GM12878 (cell line): ENCODE results near the gene SBNO2. TPM values are rescaled to one million over a fixed set of nuclear protein-coding genes. Genes with fewer than 3 reads are reported as not detected.

Experiments used
- ATAC-seq: fragments of 200-7000 bp; cut with Tn5 transposase; 3 replicates; pipeline ENCODE4 v1.9.1; 2020; ENCODE audit warnings: mild to moderate bottlenecking, moderate library complexity
- BruUV-seq: library from RNA; stranded (reverse); fragments of 400-500 nt; replicated peaks from 2 replicates; lab custom pipeline; 2021; lab: Mats Ljungman, UMichigan
- CTCF ChIA-PET: fragments of 300-600 bp; sonication (Branson Sonifier 250); formaldehyde crosslinking; extraction: SDS; loops from one replicate; lab custom pipeline; 2021; ENCODE audit warnings: inconsistent platforms; lab: Yijun Ruan, JAX
- POLR2A ChIA-PET: fragments of 350-600 bp; formaldehyde crosslinking; extraction: SDS; loops from one replicate; lab custom pipeline; 2021; ENCODE audit warnings: inconsistent platforms; lab: Charles Lee
- RAD21 ChIA-PET: fragments of 300-600 bp; sonication (Branson Sonifier 250); formaldehyde crosslinking; loops from one replicate; lab custom pipeline; 2023; ENCODE audit warnings: antibody characterized with exemption; ENCODE audit not compliant: unreplicated experiment; lab: Charles Lee
- SMC1A ChIA-PET: fragments of 300-600 bp; sonication (Branson Sonifier 250); formaldehyde crosslinking; loops from one replicate; lab custom pipeline; 2023; ENCODE audit not compliant: unreplicated experiment, uncharacterized antibody; lab: Charles Lee
- DNase-seq: peaks from one replicate; pipeline ENCODE4 v3.0.0-alpha.2; 2011; ENCODE audit warnings: low read depth, low spot score
- FAIRE-seq: peaks from 3 replicates; lab custom pipeline; 2011; peaks lifted over from hg19 to GRCh38; lab: Jason Lieb, UNC
- H2AFZ ChIP-seq: 2 replicates; pipeline ENCODE4 v1.6.0; 2011; ENCODE audit warnings: low read depth, low read length, control low read depth; ENCODE audit not compliant: control insufficient read depth
- H3K27ac ChIP-seq: 2 replicates; pipeline ENCODE4 v1.5.1; 2011; ENCODE audit warnings: control low read depth; ENCODE audit not compliant: control insufficient read depth, insufficient read depth
- H3K27me3 ChIP-seq, 2 experiments: replicated peaks in 1 of 2; 2 replicates each; pipeline versions ENCODE4 v1.6.0 to v1.6.1; 2011; ENCODE audit warnings: low read length in 1 of 2; ENCODE audit not compliant: control insufficient read depth in 2 of 2, insufficient read depth in 2 of 2
- H3K36me3 ChIP-seq, 2 experiments: 2 replicates each; pipeline ENCODE4 v1.5.1; 2011; ENCODE audit warnings: low read length in 1 of 2; ENCODE audit not compliant: control insufficient read depth in 2 of 2, insufficient read depth in 2 of 2
- H3K4me1 ChIP-seq: 2 replicates; pipeline ENCODE4 v1.6.1; 2011; ENCODE audit warnings: mild to moderate bottlenecking, low read length, moderate library complexity, mixed read lengths; ENCODE audit not compliant: control insufficient read depth, insufficient read depth
- H3K4me2 ChIP-seq: 2 replicates; pipeline ENCODE4 v1.6.0; 2011; ENCODE audit warnings: control low read depth; ENCODE audit not compliant: control insufficient read depth, insufficient read depth
- H3K4me3 ChIP-seq: fragments of 200-600 bp; sonication (generic); 2 replicates; pipeline ENCODE4 v1.5.1; 2016
- H3K79me2 ChIP-seq: 2 replicates; pipeline ENCODE4 v1.6.0; 2011; ENCODE audit warnings: low read length; ENCODE audit not compliant: control insufficient read depth, insufficient read depth
- H3K9ac ChIP-seq: 2 replicates; pipeline ENCODE4 v1.8.0; 2011; ENCODE audit warnings: low read length, control low read depth, mixed read lengths; ENCODE audit not compliant: control insufficient read depth, insufficient read depth
- H3K9me3 ChIP-seq: replicated peaks from 3 replicates; pipeline ENCODE4 v1.5.1; 2011; ENCODE audit warnings: mild to moderate bottlenecking, low read length; ENCODE audit not compliant: control insufficient read depth, insufficient read depth
- H4K20me1 ChIP-seq: 2 replicates; pipeline ENCODE4 v1.6.0; 2011; ENCODE audit not compliant: control insufficient read depth, insufficient read depth
- POLR2A ChIP-seq: IDR thresholded peaks from 2 replicates; pipeline ENCODE4 v1.6.1; 2011; ENCODE audit warnings: low read depth, mild to moderate bottlenecking, low read length
- POLR2AphosphoS5 ChIP-seq: IDR thresholded peaks from 2 replicates; pipeline ENCODE4 v1.6.1; 2011; ENCODE audit warnings: mild to moderate bottlenecking, low read length, inconsistent platforms
- TBL1XR1 ChIP-seq: IDR thresholded peaks from 2 replicates; pipeline ENCODE4 v1.6.1; 2012; ENCODE audit warnings: low read depth, low read length, improper control_type of control experiment
- YBX1 ChIP-seq: fragments of 450-650 bp; IDR thresholded peaks from 2 replicates; pipeline ENCODE4 v1.6.1; 2016; ENCODE audit warnings: antibody characterized with exemption
- YY1 ChIP-seq: IDR thresholded peaks from 2 replicates; pipeline ENCODE4 v1.6.1; 2011; ENCODE audit warnings: low read depth, mild to moderate bottlenecking, low read length
- WGBS: methylation state at CpG from one replicate; pipeline ENCODE4 v1.1.6; 2016; ENCODE audit warnings: low lambda C conversion rate; ENCODE audit not compliant: insufficient replicate concordance, insufficient coverage; ENCODE audit errors: missing lambda C conversion rate; 5-methylcytosine and 5-hydroxymethylcytosine counted together
- in situ Hi-C: fragments of 300-500 bp; cut with MboI; formaldehyde crosslinking; loops from 9 replicates; pipeline ENCODE4 v1.14.3; 2018; ENCODE audit warnings: mixed read lengths
- intact Hi-C: fragments of 100-400 bp; cut with micrococcal nuclease; formaldehyde crosslinking; loops from one replicate; pipeline ENCODE4 v1.14.2; 2022; ENCODE audit not compliant: unreplicated experiment
- polyA plus RNA-seq, 11 experiments: library from polyadenylated mRNA; depleted of rRNA in 4 of 11; unstranded in 6 of 11; stranded (reverse) in 5 of 11; fragments of >200 nt; fragmentation: Nextera tagmentation in 4 of 11; fragmentation: Illumina TruSeq in 1 of 11; extraction: Ambion mirVana in 4 of 11; extraction: Trizol in 1 of 11; gene quantifications; 1 replicate in 1 of 11; 2 replicates in 10 of 11; pipeline versions ENCODE4 v1.2.1 to v1.2.3, GENCODE V29; 2011 to 2016; ENCODE audit warnings: inconsistent platforms in 2 of 11, missing spikeins in 2 of 11, low read depth in 1 of 11
- total RNA-seq, 4 experiments: library from RNA; depleted of rRNA in 3 of 4; stranded (reverse); fragments of >200 nt in 3 of 4; fragmentation: Illumina TruSeq in 1 of 4; extraction: Trizol in 1 of 4; gene quantifications; 2 replicates each; pipeline versions ENCODE4 v1.2.1 to v1.2.3, GENCODE V29; 2013 to 2021

Gene SBNO2
- total and polyA plus RNA-seq, 10 of the 15 experiments (the other 5 are each of a cell fraction or from before 2014, with no cell fraction given): 0.08 to 44.6 (median 5.4) TPM

- no peak overlapping the region for H3K9ac ChIP-seq
Measured at GRCh38 chr19:1105873-1106840, 67.9 kb downstream of the SBNO2 start.

More at GRCh38 chr19:1105873-1106840, 67.9 kb downstream of the SBNO2 start:
- peak; percentile 56 for TF ChIP-seq POLR2A
- TF ChIP-seq YBX1: no peak
- TF ChIP-seq YY1: no peak
- peak; percentile 77 for TF ChIP-seq POLR2AphosphoS5
- TF ChIP-seq TBL1XR1: no peak
- CTCF ChIA-PET: no interaction called here
- peaks cover 9% of the 10 kb centered on the region for H3K79me2 ChIP-seq
- no peaks in the 10 kb centered on the region for H3K9me3 ChIP-seq
- WGBS: 72% methylated on average over 29 of the region's 32 CpGs
- H3K4me3 ChIP-seq: no peak overlapping the region
- H3K36me3 ChIP-seq: peaks cover 0 to 15% of the 10 kb centered on the region in 2 experiments; a peak in 2 of 4 replicates
- H4K20me1 ChIP-seq: no peaks in the 10 kb centered on the region; the same call in 1 of the 2 replicates
- FAIRE-seq (no peak), ATAC-seq (no peak), DNase-seq (no peak)
- peak overlapping the region; percentile 75; the same call in 1 of the 2 replicates for H3K4me2 ChIP-seq
- POLR2A ChIA-PET: no interaction called here
- BruUV-seq: no TSS peak
- peaks cover 26% of the 10 kb centered on the region for H3K4me1 ChIP-seq
- RAD21 ChIA-PET: interaction anchor here (1.3 to 1.8 kb wide), 2 partner anchors 12 to 39 kb away, joined by 3 to 5 read pairs; partner anchors contain the start of gene ARHGAP45
- no peak overlapping the region for H3K27ac ChIP-seq
- intact Hi-C loops: no loop called here
- SMC1A ChIA-PET: interaction anchor here (1.2 kb wide), 1 partner anchor 182 kb away, joined by 3 read pairs; no protein-coding TSS in a partner anchor
- no peaks in the 10 kb centered on the region for H3K27me3 ChIP-seq
- no peak overlapping the region for H2AFZ ChIP-seq
- in situ Hi-C loops: loop anchor here (5.0 kb wide), 1 partner anchor 96 kb away; no protein-coding TSS in a partner anchor
